Measurements from ENCODE around the gene CRMP1. TPM values are rescaled to one million over a fixed set of nuclear protein-coding genes. Genes with fewer than 3 reads are reported as not detected.

The CRMP1 gene
- total RNA-seq, 1 donor from 2014 or later: 15.7 TPM

GRCh38 chr4:5892323-5893003, 423 bp downstream of the CRMP1 start:
- Mint-ChIP-seq H3K36me3 (no peaks in the 10 kb centered on the region), H3K4me1 (peaks cover 14% of the 10 kb centered on the region), H3K4me3 (no peak overlapping the region), H3K27ac (no peak overlapping the region), H3K9me3 (peaks cover 4% of the 10 kb centered on the region), H3K27me3 (ENCODE audit: low read depth) (peaks cover 83% of the 10 kb centered on the region)
- no peak for TF ChIP-seq CTCF (IDR thresholded peaks at IDR 0.05; ENCODE audit: unreplicated experiment)
- DNase-seq (ENCODE audit: low spot score in 2 of 2, unreplicated experiment in 2 of 2): no peak

DNA sequence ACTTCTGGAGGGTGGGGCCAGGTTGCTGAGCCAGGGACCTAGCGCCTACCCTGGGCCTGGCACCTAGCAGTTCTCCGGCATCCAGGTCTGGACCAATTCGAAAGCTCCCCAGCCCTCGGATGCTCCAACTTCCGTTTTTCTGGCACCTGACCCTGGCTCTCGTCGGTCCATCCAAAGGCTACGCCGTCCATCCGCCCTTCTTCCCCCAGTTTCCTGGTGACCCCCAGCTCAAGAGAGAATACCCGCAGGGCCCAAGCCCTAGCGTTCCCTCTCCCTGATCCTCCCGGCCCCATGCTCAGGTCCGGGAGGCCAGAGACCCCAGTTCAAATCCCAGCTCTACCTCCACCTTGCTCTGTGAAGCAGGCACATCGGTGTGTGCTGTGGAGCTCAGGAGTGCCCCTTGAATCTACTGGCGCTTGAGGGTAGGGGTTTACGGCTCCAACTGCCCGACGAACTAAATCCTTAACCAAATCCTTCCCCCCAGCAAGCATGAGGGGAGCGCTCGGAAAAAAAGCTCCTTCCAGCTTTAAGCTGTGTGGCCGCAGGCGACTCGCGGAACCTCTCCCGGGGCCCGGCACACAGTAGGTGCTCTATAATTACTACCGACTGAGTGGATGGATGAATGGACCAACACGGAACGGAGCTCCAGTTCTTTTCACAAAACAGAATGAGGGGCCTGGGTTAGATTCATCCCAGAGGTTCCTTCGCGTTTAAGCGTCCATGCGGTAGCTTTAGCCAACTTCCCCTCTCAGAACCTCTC, 1.1 kb downstream of the CRMP1 start:
- DNase-seq (ENCODE audit: low spot score in 2 of 2, unreplicated experiment in 2 of 2): no peak
- Mint-ChIP-seq H3K4me1 (peaks cover 18% of the 10 kb centered on the region), H3K27ac (no peak overlapping the region)

DNA sequence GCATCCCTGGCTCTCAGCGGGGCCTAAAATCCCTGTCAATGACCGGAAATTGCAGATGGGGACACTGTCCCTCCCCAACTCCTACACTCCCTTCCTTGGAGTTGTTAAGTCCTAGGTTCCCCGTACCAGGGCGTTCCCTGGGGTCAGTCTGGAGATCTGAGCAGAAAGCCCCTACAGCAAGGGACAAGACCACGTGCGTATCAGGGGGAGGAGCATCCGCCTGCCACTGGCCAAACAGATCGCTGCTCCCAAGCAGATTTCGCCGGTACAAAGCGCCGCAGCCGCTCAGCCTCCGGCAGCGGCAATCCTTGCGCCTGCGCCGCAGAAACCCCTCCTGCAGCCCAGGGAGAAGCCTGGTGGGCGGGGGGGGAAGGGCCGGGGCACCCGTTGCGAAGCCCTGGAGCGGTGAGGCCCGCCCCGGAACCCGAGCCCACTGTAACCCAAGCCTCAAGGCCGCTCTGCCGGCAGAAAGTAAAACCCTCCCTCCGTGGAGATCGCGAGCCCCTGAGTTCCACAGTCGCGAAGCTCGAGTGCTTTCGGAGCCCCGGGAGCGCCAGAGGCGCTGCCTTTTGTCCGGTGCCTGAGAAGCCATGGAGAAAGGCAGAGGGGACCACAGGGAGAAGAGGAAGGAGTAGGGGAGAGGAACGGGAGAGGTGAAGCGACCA, 2.7 kb downstream of the CRMP1 start:
- Mint-ChIP-seq H3K27me3 (ENCODE audit: low read depth) (peaks cover 83% of the 10 kb centered on the region), H3K27ac (no peak overlapping the region)

More for the DNA sequence above, 1.1 kb downstream of the CRMP1 start:
- Mint-ChIP-seq H3K27me3 (ENCODE audit: low read depth) (peaks cover 83% of the 10 kb centered on the region), H3K36me3 (no peaks in the 10 kb centered on the region), H3K4me3 (no peak overlapping the region), H3K9me3 (peaks cover under 1% of the 10 kb centered on the region)
- no peak for TF ChIP-seq CTCF (IDR thresholded peaks at IDR 0.05; ENCODE audit: unreplicated experiment)

GRCh38 chr4:5889002-5889696, 3.7 kb downstream of the CRMP1 start:
- Mint-ChIP-seq H3K27me3 (ENCODE audit: low read depth) (peaks cover 83% of the 10 kb centered on the region), H3K36me3 (no peaks in the 10 kb centered on the region), H3K4me3 (peak overlapping the region; percentile 62), H3K4me1 (peaks cover 18% of the 10 kb centered on the region), H3K9me3 (no peaks in the 10 kb centered on the region), H3K27ac (no peak overlapping the region)
- TF ChIP-seq CTCF (IDR thresholded peaks at IDR 0.05; ENCODE audit: unreplicated experiment): no peak
- no peak for DNase-seq (ENCODE audit: low spot score in 2 of 2, unreplicated experiment in 2 of 2)

More for the DNA sequence above, 2.7 kb downstream of the CRMP1 start:
- no peak for DNase-seq (ENCODE audit: low spot score in 2 of 2, unreplicated experiment in 2 of 2)
- Mint-ChIP-seq H3K4me1 (peaks cover 18% of the 10 kb centered on the region), H3K4me3 (peak overlapping the region; percentile 62), H3K9me3 (no peaks in the 10 kb centered on the region), H3K36me3 (no peaks in the 10 kb centered on the region)
- no peak for TF ChIP-seq CTCF (IDR thresholded peaks at IDR 0.05; ENCODE audit: unreplicated experiment)

- TF ChIP-seq CTCF (IDR thresholded peaks at IDR 0.05; ENCODE audit: unreplicated experiment): no peak
- peaks cover 18% of the 10 kb centered on the region for H3K4me1 Mint-ChIP-seq
- no peak for DNase-seq (ENCODE audit: low spot score in 2 of 2, unreplicated experiment in 2 of 2)
- H3K36me3 Mint-ChIP-seq: no peaks in the 10 kb centered on the region
- no peaks in the 10 kb centered on the region for H3K9me3 Mint-ChIP-seq
- H3K27ac Mint-ChIP-seq: no peak overlapping the region
- peaks cover 83% of the 10 kb centered on the region for H3K27me3 Mint-ChIP-seq (ENCODE audit: low read depth)
- H3K4me3 Mint-ChIP-seq: peak overlapping the region; percentile 62
These were observed 4.5 kb downstream of the CRMP1 start for GRCh38 chr4:5888222-5889001.
